GM20000 (cell line): ENCODE measurements around the gene ZNF277.

Experiments used
- DNase-seq: peaks from one replicate; pipeline ENCODE4 v3.0.0; 2012; ENCODE audit warnings: low spot score
- TF ChIP-seq, protein P1 (sequence below): IDR thresholded peaks from 2 replicates; pipeline ENCODE4 v1.5.1; 2012; ENCODE audit warnings: mild to moderate bottlenecking, control low read depth; ENCODE audit errors: extremely low read depth, missing control alignments

Gene ZNF277

DNA sequence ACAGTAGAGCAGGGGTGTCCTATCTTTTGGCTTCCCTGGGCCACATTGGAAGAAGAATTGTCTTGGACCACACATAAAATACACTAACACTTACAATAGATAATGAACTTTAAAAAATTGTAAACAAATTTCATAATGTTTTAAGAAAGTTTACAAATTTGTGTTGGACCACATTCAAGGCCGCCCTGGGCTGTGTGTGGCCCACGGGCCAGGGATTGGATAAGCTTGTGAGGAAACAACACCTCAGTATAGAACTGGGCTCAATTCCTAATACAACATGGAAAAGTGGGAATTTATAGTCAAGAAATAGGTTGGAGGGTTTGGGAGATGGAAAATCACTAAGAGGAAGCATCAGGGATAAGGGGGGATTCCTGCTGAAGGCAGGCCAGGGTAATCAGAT, 17.7 kb downstream of the ZNF277 start:
- TF ChIP-seq, protein P1, sequence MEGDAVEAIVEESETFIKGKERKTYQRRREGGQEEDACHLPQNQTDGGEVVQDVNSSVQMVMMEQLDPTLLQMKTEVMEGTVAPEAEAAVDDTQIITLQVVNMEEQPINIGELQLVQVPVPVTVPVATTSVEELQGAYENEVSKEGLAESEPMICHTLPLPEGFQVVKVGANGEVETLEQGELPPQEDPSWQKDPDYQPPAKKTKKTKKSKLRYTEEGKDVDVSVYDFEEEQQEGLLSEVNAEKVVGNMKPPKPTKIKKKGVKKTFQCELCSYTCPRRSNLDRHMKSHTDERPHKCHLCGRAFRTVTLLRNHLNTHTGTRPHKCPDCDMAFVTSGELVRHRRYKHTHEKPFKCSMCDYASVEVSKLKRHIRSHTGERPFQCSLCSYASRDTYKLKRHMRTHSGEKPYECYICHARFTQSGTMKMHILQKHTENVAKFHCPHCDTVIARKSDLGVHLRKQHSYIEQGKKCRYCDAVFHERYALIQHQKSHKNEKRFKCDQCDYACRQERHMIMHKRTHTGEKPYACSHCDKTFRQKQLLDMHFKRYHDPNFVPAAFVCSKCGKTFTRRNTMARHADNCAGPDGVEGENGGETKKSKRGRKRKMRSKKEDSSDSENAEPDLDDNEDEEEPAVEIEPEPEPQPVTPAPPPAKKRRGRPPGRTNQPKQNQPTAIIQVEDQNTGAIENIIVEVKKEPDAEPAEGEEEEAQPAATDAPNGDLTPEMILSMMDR, result no peak
- DNase-seq, result no peak

DNA sequence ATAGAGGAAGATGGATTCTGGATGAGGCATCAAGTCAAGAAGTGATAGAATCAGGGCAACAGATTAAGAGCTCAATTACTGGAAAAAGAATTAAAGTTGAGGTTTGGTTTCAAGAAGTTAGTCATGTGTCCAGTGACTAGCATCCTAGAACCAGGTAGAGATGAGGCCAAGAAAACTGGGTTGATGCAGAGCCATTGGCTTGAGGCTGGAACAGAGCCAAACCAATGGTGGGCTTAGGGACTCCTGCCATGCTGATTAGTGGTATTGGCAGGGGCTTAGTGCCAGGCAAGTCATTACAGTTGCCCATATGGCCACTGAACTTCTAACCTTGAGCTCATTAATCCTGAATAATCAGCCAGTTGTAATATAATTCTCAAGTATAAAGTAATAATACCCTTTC, 18.5 kb downstream of the ZNF277 start:
- no peak for DNase-seq
- TF ChIP-seq, protein P1, result no peak

DNA sequence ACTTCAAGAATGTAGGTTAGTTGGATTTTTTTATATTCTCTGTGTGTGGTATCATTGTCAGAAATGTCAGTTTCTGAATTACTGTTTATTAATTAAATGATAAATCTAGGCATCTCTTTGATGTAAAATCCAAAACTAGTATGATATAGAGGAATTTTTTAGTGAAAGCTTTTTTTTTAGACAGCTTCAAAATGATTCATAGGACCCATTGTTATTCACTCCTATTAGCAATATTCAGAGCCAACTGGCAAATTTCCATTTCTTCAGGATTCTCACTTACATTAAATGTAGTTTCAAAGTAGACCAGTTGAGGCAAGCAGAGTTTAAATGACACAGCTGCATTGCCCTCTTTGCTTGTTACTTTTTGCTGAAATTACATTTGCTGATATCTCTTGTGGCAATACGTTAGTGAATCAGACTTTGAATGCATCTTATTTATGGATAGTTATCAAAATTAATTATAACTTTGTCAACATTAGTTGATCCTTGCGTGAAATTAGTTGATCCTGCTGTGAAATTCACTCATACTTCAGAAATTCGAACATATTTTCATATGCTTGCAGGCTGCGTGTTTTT, 20.3 kb downstream of the ZNF277 start:
- TF ChIP-seq, protein P1, result no peak
- DNase-seq, result no peak

DNA sequence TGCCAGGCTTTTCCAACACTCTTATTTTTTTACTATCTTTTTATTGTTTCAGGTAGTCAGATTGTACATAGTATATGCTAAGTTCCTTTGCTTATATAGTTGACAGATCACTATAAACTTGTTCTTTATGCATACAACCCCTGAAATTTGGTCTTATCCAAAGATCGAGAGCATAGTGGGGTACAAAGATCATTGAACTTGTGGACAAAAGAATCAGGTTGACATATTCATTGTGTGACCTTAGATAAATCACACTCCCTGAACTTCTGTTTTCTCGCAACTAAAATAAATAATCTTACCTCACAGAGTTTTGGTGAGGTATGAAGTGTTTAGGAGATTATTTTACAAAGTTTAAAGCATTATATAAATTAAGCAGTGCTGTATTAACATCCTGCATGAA, 22.1 kb downstream of the ZNF277 start:
- TF ChIP-seq, protein P1, result no peak

DNA sequence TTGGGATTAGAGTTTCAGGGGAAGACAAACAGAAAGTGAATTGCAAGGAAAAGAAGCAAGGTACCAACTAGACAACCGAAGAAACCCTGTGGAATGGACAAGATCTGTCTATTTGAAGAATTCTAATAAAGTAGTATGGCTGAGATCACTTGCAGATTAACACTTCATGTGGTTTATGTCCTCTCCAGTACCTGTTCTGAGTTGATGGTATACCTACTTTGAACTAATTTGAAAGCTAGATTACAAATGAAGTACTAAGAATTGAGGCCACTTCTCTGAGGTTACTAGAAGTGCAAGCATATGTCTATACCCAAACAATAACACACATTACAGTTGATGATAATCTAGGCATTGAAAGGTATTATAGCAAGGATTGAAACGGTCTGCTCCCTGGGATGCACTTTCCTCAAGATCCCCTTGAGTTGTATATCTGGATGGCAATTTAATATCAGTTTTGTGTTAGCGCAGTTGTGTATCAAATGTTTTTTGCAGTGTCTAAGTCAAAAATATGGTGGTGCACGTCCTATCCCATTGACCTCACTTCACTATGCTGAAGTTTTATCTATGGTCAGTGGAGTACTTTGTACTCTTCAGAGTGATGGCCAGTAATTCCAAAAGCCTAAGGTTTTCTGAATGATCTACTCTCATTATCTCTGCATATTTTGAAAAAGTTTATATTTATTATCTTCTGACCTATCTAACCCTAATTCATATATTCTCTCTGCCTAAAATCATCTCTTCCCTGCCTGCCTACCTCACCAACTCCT, 25.9 kb downstream of the ZNF277 start:
- no peak for DNase-seq
- TF ChIP-seq, protein P1, result no peak

More for the DNA sequence above, 22.1 kb downstream of the ZNF277 start:
- DNase-seq, result no peak

DNA sequence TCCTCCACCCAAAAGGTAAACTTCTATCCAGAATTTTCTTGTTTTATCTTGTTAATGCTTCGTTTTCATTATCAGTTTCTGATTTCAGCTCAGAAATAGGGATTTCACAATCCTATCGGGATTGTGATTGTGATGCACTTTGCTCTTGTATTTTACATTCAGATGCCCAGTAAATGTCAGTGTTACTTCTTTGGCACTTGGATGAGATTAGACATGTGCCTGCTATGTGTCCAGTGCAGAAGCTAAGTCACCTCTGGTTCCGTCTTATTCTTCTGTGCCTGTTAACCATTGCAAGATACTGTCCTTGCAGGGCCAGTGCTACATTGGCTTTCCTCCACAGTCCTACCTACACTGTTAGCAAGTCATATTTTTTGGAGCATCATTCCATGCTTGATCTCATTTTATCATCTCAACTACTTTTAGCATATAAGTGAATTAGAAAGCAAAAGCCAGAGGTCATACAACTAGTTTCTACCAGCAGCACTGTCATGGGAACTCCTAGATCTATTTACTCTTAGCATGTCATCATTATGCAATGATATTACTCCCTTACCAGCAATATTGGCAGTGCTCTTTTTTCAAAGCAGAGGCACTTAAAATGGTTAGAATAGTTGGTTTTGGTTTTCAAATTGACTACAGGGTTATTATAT, 26.7 kb downstream of the ZNF277 start:
- DNase-seq, result no peak
- TF ChIP-seq, protein P1, result no peak

DNA sequence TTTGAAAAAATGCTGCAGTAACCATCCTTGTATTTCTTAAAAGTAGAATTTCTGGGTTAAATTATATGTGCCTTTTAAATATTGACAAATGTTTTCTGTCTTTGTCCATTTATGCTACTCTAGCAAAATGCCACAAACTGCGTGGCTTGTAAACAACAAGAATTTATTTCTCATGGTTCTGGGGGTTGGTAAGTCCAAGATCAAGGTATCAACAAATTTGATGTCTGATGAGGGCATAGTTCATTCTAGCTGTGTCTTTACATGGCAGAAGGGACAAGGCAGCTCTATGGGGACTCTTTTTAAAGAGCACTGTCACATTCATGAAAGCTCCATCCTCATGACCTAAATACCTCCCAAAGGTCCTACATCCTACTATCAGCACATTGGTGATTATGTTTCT, 27.7 kb downstream of the ZNF277 start:
- DNase-seq, result no peak
- TF ChIP-seq, protein P1, result no peak
